Right cardiac atrium (tissue), 5 donors: Measurements from ENCODE around the gene JAKMIP1. TPM values are rescaled to one million over a fixed set of nuclear protein-coding genes. Genes with fewer than 3 reads are reported as not detected.
A peak's percentile ranks its signal among the peaks of the same experiment; 100 is the strongest.

Experiments used
- ATAC-seq, 2 donors: fragments of 200-7000 bp; cut with Tn5 transposase; one replicate each; pipeline versions ENCODE4 v1.8.0 to v1.9.1; 2020; ENCODE audit warnings: moderate library complexity in 2 of 2, mild to moderate bottlenecking in 1 of 2
- DNase-seq, 3 donors: peaks; one replicate each; pipeline ENCODE4 v3.0.0-alpha.2; 2020
- H3K27ac ChIP-seq: one replicate; pipeline ENCODE4 v1.5.1; 2013; ENCODE audit warnings: mild to moderate bottlenecking, low read length, control low read depth, moderate library complexity
- H3K27me3 ChIP-seq: one replicate; pipeline ENCODE4 v1.6.1; 2013; ENCODE audit not compliant: control insufficient read depth, insufficient read depth
- H3K4me1 ChIP-seq: one replicate; pipeline ENCODE4 v1.6.1; 2013; ENCODE audit warnings: low read length; ENCODE audit not compliant: control insufficient read depth, insufficient read depth
- H3K4me3 ChIP-seq: one replicate; pipeline ENCODE4 v1.5.1; 2013; ENCODE audit warnings: low read length, control low read depth
- H3K9me3 ChIP-seq: one replicate; pipeline ENCODE4 v1.6.1; 2013; ENCODE audit warnings: low read length; ENCODE audit not compliant: control insufficient read depth
- WGBS: extraction: QIAGEN DNeasy Blood & Tissue Kit; methylation state at CpG from one replicate; pipeline ENCODE4 v1.1.7; 2013; 5-methylcytosine and 5-hydroxymethylcytosine counted together
- intact Hi-C, 4 donors: fragments of 100-400 bp; cut with DNase I; formaldehyde crosslinking; loops; one replicate each; pipeline versions ENCODE4 v1.11.0 to v1.14.0; 2022 to 2023
- polyA plus RNA-seq: library from polyadenylated mRNA; stranded (reverse); fragments of 200-250 nt; gene quantifications from one replicate; pipeline ENCODE4 v1.2.3, GENCODE V29; 2013
- total RNA-seq, 4 donors: library from RNA; stranded (reverse); fragmentation: NEBNext Ultra II Directional; extraction: Animal tissue kit (Norgen Biotek cat#: 25700); gene quantifications; one replicate each; pipeline ENCODE4 v1.2.1, GENCODE V29; 2021
- donor health status: healthy with polysubstance abuse.
- donor health status: DM: no; HTN: yes; CAD: no.
- donor health status: DM: no; HTN: no; CAD: no.
- donor health status: DM: no; HTN: yes; CAD: no; lungs with severe emphysema.
- donor health status: DM: yes; HTN: yes; CAD: no.

JAKMIP1 gene
- total and polyA plus RNA-seq, 5 donors, result 0.07 to 0.28 (median 0.20) TPM; not detected in 2

DNA sequence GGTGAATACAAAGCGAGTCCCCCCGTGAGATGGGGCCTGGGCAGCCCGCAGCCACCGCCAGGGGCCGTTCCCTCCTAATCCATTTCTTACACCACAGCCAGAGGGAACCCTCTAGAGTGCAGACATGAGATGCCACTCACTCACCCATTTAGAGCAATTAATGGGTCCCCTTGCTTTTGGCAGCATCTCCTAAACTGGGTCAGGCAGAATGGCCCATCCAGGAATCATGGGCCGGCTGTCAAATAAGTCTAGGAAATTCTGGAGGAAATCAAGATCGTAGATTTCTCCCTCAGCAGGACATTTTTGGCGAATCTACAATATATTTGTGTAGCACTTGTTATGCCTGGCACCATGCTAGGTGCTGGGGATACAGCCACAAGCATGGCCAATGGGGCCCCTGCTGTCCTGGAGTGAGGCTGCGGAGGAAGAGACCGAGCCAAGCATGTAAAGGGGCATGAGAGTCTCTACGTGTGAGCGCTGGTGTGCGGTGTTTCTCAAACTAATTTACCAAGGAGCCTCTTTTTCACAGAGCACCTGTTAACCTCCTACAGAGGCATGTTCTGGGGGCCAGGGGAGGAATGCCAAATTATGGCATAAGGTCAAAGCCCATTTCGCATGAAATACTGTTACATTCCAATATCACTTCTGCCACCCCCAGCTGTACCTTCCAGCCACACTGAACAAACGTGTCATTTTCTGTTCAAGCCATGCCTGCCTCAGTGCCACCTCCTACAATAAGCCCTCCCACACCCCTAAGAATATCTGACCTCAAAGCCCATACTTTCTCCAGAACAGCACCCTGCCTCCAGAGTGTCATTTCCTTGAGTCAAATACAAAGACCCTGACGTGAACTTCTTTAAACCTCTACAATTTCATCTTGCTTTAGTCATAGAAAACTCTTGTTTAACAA is 28.1 kb upstream of the JAKMIP1 start:
- Histone ChIP-seq H3K9me3 (no peaks in the 10 kb centered on the region), H3K27me3 (no peaks in the 10 kb centered on the region), H3K27ac (no peak overlapping the region), H3K4me1 (no peaks in the 10 kb centered on the region), H3K4me3 (no peak overlapping the region)
- intact Hi-C loops, result no loop called here
- DNase-seq, result no peak
- no peak for ATAC-seq
- WGBS, result 76% methylated on average over 16 of the region's 16 CpGs

GRCh38 chr4:6227412-6228157 is 27.2 kb upstream of the JAKMIP1 start:
- intact Hi-C loops, result no loop called here
- ATAC-seq (no peak), DNase-seq (no peak)
- Histone ChIP-seq H3K27ac (no peak overlapping the region), H3K27me3 (no peaks in the 10 kb centered on the region), H3K4me1 (no peaks in the 10 kb centered on the region), H3K9me3 (no peaks in the 10 kb centered on the region), H3K4me3 (no peak overlapping the region)
- 78% methylated on average over 12 of the region's 12 CpGs for WGBS

- peaks cover 3% of the 10 kb centered on the region for H3K9me3 ChIP-seq
- H3K27ac ChIP-seq, result no peak overlapping the region
- 86% methylated on average over 7 of the region's 7 CpGs for WGBS
- intact Hi-C loops, result no loop called here
- ATAC-seq (no peak), DNase-seq (no peak)
- H3K27me3 ChIP-seq, result no peaks in the 10 kb centered on the region
- no peaks in the 10 kb centered on the region for H3K4me1 ChIP-seq
- H3K4me3 ChIP-seq, result no peak overlapping the region
Measured at GRCh38 chr4:6226506-6226905, 26.2 kb upstream of the JAKMIP1 start.

DNA sequence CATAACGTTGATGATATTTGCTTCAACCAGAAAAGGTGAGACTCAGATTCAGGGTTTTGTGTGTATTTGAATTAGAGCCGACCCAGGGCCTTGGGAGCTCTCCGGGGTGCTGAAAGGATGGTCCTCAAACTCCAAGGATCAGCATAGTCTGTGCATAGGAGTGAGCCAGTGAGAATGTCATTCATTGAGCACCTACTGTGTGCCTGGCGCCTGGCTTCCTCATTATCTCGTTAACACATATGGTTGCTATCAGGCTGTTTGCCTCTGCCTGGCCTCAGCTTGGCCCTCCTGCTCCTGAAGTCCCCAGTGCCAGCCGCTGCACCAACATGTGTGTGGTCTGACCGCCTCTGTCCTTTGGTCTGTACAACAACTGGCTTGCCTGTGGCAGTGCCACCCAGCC is 25.1 kb upstream of the JAKMIP1 start:
- WGBS, result 38% methylated on average over 7 of the region's 7 CpGs
- Histone ChIP-seq H3K4me1 (no peaks in the 10 kb centered on the region), H3K27me3 (no peaks in the 10 kb centered on the region), H3K4me3 (no peak overlapping the region), H3K27ac (no peak overlapping the region), H3K9me3 (peaks cover 3% of the 10 kb centered on the region)
- DNase-seq (no peak), ATAC-seq (no peak)
- intact Hi-C loops, result no loop called here

DNA sequence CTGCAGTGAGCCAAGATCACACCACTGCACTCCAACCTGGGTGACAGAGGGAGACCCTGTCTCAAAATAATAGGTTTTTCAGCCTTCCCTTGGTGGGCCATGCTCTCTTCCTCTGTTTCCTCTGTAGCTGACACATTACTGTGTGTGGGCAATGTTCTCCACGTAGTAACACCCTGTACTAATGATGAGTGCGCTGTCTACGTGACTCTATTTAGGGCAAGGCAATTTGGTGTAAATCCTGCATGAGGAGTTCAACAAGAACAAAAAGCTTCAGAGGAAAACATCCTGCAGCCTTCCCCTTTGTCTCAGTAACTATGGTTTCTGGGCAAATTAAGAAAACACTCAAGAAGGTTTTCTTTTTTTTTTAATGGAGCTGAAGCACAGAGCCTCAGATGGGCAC is 24.4 kb upstream of the JAKMIP1 start:
- WGBS, result 71% methylated on average over 3 of the region's 3 CpGs
- DNase-seq (no peak), ATAC-seq (no peak)
- H3K27me3 ChIP-seq, result peaks cover 2% of the 10 kb centered on the region
- no peak overlapping the region for H3K4me3 ChIP-seq
- H3K27ac ChIP-seq, result no peak overlapping the region
- H3K9me3 ChIP-seq, result peaks cover 3% of the 10 kb centered on the region
- intact Hi-C loops, result no loop called here
- H3K4me1 ChIP-seq, result no peaks in the 10 kb centered on the region

DNA sequence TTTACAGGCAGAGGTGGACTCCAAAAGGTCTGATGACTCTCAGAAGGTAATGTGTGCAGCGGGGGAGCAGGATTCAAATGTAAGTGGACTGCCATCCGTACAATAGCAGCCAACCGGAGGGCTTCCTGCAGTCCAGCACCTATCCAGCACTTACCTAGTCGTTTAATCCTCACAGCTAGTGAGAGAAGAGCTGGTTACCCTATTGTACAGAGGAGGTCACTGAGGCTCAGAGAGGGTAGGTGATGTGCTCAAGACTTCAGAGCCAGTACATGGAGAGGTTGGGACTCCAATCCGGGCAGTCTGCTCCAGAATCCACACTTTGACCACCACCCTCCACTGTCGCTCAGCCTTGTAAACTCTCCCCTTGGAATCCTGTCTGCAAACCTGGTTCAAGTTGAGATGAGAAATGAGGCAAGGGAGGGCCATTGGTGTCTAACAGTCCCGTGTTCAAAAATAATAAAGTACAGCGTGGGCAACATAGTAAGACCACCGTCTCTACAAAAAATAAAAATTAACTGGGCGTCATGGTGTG is 22.5 kb upstream of the JAKMIP1 start:
- H3K27me3 ChIP-seq, result peaks cover 2% of the 10 kb centered on the region
- intact Hi-C loops, result no loop called here
- H3K4me1 ChIP-seq, result no peaks in the 10 kb centered on the region
- no peak overlapping the region for H3K4me3 ChIP-seq
- no peak overlapping the region for H3K27ac ChIP-seq
- WGBS, result 65% methylated on average over 10 of the region's 10 CpGs
- DNase-seq (no peak), ATAC-seq (no peak)
- H3K9me3 ChIP-seq, result peaks cover 3% of the 10 kb centered on the region

- Histone ChIP-seq H3K4me3 (peak overlapping the region; percentile 35), H3K27me3 (peaks cover 2% of the 10 kb centered on the region), H3K27ac (no peak overlapping the region), H3K9me3 (peaks cover 3% of the 10 kb centered on the region), H3K4me1 (no peaks in the 10 kb centered on the region)
- peak; percentile 85 to 90 for ATAC-seq
- intact Hi-C loops, result no loop called here
- DNase-seq, result peak; percentile 37 to 79 (median 73)
- WGBS, result 9% methylated on average over 84 of the region's 84 CpGs
Measured at GRCh38 chr4:6221851-6222760, 21.8 kb upstream of the JAKMIP1 start.

- H3K27me3 ChIP-seq, result peaks cover 2% of the 10 kb centered on the region
- WGBS, result 16% methylated on average over 16 of the region's 16 CpGs
- peaks cover 3% of the 10 kb centered on the region for H3K9me3 ChIP-seq
- peak overlapping the region; percentile 35 for H3K4me3 ChIP-seq
- ATAC-seq (peak in 1 of 2 donors; percentile 24), DNase-seq (no peak)
- H3K27ac ChIP-seq, result no peak overlapping the region
- intact Hi-C loops, result no loop called here
- H3K4me1 ChIP-seq, result no peaks in the 10 kb centered on the region
Measured at GRCh38 chr4:6221301-6221850, 21.0 kb upstream of the JAKMIP1 start.

GRCh38 chr4:6217716-6218381 is 17.5 kb upstream of the JAKMIP1 start:
- intact Hi-C loops, result no loop called here
- ATAC-seq, result no peak
- DNase-seq, result no peak
- Histone ChIP-seq H3K27me3 (peaks cover 2% of the 10 kb centered on the region), H3K4me3 (no peak overlapping the region), H3K27ac (no peak overlapping the region), H3K4me1 (no peaks in the 10 kb centered on the region), H3K9me3 (peaks cover 3% of the 10 kb centered on the region)
- WGBS, result 67% methylated on average over 1 of the region's 1 CpG

DNA sequence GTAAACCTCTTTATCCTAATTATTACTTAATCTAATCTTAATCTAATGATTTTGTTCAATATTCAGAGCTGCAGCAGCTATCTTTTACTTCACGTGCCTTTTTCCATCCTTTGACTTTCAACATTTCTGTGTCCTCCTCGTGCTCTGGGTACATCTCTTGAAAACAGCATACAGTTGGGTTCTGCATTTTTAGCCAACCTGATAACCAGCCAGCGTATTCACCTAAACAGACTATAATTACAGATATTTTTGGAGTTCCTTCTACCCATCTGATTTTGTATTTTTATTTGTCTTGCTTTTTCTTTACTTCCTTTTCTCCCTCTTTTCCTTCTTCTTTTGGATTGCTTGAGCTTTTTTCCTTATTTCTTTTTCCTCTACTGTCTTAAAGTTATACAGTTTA is 16.2 kb upstream of the JAKMIP1 start:
- intact Hi-C loops, result no loop called here
- no peak for ATAC-seq
- DNase-seq, result no peak
- 69% methylated on average over 3 of the region's 3 CpGs for WGBS
- Histone ChIP-seq H3K4me1 (no peaks in the 10 kb centered on the region), H3K27ac (no peak overlapping the region), H3K4me3 (no peak overlapping the region), H3K27me3 (peaks cover 2% of the 10 kb centered on the region), H3K9me3 (no peaks in the 10 kb centered on the region)
